Neuron (in vitro differentiated cells): ENCODE results near the gene BANF2.
"Not testable (repeated sequence)": the region's sequence is repeated elsewhere in the genome, so short reads cannot be mapped to it uniquely, and the experiment has no call there.

Source experiments
- H2AFZ ChIP-seq: one replicate; pipeline ENCODE4 v1.6.1; 2013; ENCODE audit warnings: low read depth, mild to moderate bottlenecking, inconsistent platforms, low read length, moderate library complexity
- H3K27me3 ChIP-seq: one replicate; pipeline ENCODE4 v1.6.1; 2013; ENCODE audit warnings: low read length; ENCODE audit not compliant: insufficient read depth
- H3K36me3 ChIP-seq: one replicate; pipeline ENCODE4 v1.6.1; 2013; ENCODE audit warnings: low read length; ENCODE audit not compliant: insufficient read depth
- H3K4me1 ChIP-seq: one replicate; pipeline ENCODE4 v1.6.1; 2013; ENCODE audit warnings: low read length; ENCODE audit not compliant: insufficient read depth
- H3K4me3 ChIP-seq: 2 replicates; pipeline ENCODE4 v1.5.1; 2013; ENCODE audit warnings: mild to moderate bottlenecking, low read length, moderate library complexity
- H3K9me3 ChIP-seq: one replicate; pipeline ENCODE4 v1.6.1; 2013; ENCODE audit warnings: low read length

BANF2 gene

GRCh38 chr20:17696287-17696686 lies 3.5 kb upstream of the BANF2 start:
- H3K4me1 ChIP-seq: no peaks in the 10 kb centered on the region
- peaks cover 11% of the 10 kb centered on the region for H3K27me3 ChIP-seq
- H3K36me3 ChIP-seq: no peaks in the 10 kb centered on the region
- H3K9me3 ChIP-seq: peaks cover 3% of the 10 kb centered on the region
- H2AFZ ChIP-seq: no peak overlapping the region
- H3K4me3 ChIP-seq: no peak overlapping the region

GRCh38 chr20:17697171-17697570 lies 2.6 kb upstream of the BANF2 start:
- Histone ChIP-seq H3K27me3 (peaks cover 19% of the 10 kb centered on the region), H3K4me3 (no peak overlapping the region), H3K9me3 (peaks cover 3% of the 10 kb centered on the region), H3K4me1 (no peaks in the 10 kb centered on the region), H2AFZ (no peak overlapping the region), H3K36me3 (no peaks in the 10 kb centered on the region)

DNA sequence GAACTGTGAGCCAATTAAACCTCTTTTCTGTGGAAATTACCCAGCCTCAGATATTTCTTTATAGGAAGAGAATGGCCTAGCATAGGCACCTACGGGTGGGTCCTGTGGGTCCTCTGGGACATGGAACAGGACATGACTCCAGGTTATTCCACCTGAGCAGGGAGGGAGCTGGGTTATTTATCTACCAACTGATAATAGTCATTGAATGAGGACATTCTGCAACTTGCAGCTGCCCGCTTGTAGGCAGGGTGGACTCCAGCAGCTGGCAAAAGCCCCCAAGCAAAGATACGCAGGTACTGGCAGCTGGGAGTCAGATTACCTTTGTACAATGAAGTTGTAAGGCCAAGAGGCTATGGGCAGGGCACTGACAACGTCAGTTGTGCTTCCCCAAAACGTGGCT lies 1.4 kb upstream of the BANF2 start:
- H3K36me3 ChIP-seq: no peaks in the 10 kb centered on the region
- H3K9me3 ChIP-seq: peaks cover 3% of the 10 kb centered on the region
- no peak overlapping the region for H2AFZ ChIP-seq
- H3K4me1 ChIP-seq: no peaks in the 10 kb centered on the region
- no peak overlapping the region for H3K4me3 ChIP-seq
- H3K27me3 ChIP-seq: peaks cover 19% of the 10 kb centered on the region

DNA sequence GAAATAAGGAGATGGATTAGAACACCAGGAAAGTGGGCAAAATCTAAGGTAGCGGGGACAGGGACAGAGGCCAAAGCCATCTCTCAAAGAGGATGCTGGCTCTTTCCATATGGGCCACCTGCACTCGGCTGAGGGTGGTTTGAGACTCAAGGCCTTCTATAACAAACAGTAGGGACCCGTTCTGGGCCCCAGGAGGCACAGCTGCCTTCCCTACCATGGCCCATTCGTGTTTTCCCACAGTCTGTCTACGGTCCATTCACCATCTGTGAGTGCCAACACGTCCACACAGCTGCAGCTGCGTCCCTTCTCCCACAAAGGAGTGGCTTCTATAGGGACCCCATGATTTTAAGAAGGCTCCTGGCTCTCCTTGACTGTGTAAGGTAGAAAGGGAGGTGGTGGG lies 871 bp downstream of the BANF2 start:
- H3K36me3 ChIP-seq: no peaks in the 10 kb centered on the region
- H3K4me3 ChIP-seq: no peak overlapping the region
- peaks cover 3% of the 10 kb centered on the region for H3K9me3 ChIP-seq
- H2AFZ ChIP-seq: no peak overlapping the region
- H3K4me1 ChIP-seq: no peaks in the 10 kb centered on the region
- H3K27me3 ChIP-seq: peaks cover 19% of the 10 kb centered on the region

DNA sequence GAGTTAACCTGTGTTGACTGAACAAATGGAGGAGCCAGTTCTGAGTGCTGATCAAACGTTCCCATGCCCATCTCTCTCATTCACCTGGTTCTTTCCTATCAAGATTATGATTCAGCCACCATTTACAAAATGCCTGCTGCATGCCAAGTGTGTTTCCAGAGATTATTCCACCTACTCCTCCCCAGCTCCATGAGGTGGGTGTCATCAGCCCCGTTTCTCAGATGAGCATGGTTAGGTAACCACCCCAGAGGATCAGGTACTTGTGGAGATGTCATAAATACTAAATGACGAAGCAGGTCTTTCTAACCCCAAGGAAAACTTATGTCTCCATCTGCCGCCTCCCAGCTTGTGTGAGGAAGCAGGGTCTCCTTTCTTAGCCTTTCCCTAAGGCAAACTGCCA lies 2.1 kb downstream of the BANF2 start:
- H3K9me3 ChIP-seq: no peaks in the 10 kb centered on the region
- peaks cover 19% of the 10 kb centered on the region for H3K27me3 ChIP-seq
- H3K4me3 ChIP-seq: no peak overlapping the region
- H3K4me1 ChIP-seq: no peaks in the 10 kb centered on the region
- no peaks in the 10 kb centered on the region for H3K36me3 ChIP-seq
- H2AFZ ChIP-seq: no peak overlapping the region

GRCh38 chr20:17704589-17705317 lies 5.0 kb downstream of the BANF2 start:
- Histone ChIP-seq H3K4me1 (no peaks in the 10 kb centered on the region), H3K36me3 (no peaks in the 10 kb centered on the region), H3K9me3 (no peaks in the 10 kb centered on the region), H3K4me3 (no peak overlapping the region), H2AFZ (no peak overlapping the region), H3K27me3 (peaks cover 15% of the 10 kb centered on the region)

DNA sequence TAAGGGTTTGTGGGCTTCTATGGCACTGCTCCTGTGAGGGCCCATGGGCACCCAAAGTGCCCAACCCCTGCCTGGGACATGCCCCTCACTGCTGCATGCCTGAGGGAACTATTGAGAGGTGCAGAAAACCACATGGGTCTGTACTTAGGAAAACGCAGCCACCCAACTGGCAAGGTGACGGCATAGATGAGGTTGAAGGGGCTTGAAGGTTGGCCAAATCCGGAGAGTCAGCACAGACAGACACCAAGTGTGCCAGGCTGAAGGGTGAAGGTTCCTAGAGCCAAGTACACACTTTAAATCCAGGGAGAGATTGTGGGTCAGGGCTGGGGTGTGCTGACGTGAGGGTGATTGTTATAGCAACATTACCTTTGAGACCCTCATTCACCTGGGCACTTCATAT lies 6.2 kb downstream of the BANF2 start:
- no peak overlapping the region for H3K4me3 ChIP-seq
- H3K36me3 ChIP-seq: no peaks in the 10 kb centered on the region
- peaks cover 12% of the 10 kb centered on the region for H3K27me3 ChIP-seq
- H3K9me3 ChIP-seq: no peaks in the 10 kb centered on the region
- H3K4me1 ChIP-seq: peaks cover 4% of the 10 kb centered on the region
- no peak overlapping the region for H2AFZ ChIP-seq

DNA sequence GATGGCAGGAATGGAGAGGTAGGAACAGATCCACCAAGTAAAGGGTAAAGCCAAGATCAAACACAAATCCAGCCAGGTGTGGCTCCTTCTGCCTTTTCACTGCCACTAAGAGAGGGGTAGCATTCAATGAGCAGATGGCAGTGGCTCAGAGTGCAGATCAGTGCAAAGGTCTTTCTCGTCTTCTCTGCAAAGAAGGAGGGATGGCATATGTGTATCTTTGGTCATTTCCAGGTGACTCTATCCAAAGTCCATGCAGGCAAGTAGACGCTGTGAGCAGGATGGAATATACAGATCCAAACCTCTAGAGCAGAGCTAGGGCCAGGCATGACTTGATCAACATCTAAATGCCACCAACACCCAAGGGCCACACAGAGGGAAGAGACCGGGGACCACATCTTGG lies 6.9 kb downstream of the BANF2 start:
- no peaks in the 10 kb centered on the region for H3K36me3 ChIP-seq
- H3K27me3 ChIP-seq: peaks cover 7% of the 10 kb centered on the region
- no peak overlapping the region for H2AFZ ChIP-seq
- H3K9me3 ChIP-seq: no peaks in the 10 kb centered on the region
- peaks cover 10% of the 10 kb centered on the region for H3K4me1 ChIP-seq
- no peak overlapping the region for H3K4me3 ChIP-seq

- not testable (repeated sequence) for H3K4me1 ChIP-seq, H2AFZ ChIP-seq, H3K9me3 ChIP-seq, H3K27me3 ChIP-seq, H3K36me3 ChIP-seq, H3K4me3 ChIP-seq
These were observed 8.2 kb downstream of the BANF2 start for GRCh38 chr20:17707951-17708350.

DNA sequence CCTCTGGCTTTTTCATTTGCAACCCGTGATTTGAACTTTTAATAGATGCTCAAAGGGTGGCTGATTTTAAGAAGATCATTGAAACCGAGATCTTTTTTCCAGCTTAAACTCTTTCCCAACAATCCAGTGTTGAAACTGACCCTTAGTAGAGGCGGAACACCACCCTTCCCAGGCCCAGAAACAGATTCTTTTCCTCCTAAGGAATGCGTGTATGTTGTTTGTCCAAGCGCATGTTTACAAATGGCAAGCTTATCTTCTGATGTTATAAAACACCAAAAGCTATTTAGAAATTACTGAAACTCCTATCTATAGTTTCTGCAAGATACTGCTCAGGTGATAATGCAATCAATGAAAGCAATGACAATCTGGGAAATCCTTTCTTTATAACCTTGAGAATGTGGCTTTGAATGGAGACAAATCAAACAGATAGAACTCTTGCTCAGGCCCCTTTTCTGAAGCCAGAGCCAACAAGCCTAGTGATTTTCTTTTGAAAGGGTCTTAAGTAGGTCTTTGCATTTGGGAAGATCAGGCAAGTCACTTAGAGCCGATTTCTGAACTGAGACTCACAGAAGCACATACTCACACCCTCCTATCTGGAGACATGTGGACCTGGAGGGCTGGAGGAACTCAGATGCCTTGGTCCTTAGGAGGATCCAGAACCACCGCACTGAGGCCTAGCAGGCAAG lies 9.1 kb downstream of the BANF2 start:
- Histone ChIP-seq H3K4me3 (no peak overlapping the region), H2AFZ (no peak overlapping the region), H3K9me3 (no peaks in the 10 kb centered on the region), H3K36me3 (no peaks in the 10 kb centered on the region), H3K4me1 (peaks cover 10% of the 10 kb centered on the region), H3K27me3 (peaks cover 9% of the 10 kb centered on the region)

GRCh38 chr20:17709361-17710293 lies 9.9 kb downstream of the BANF2 start:
- Histone ChIP-seq H3K27me3 (peaks cover 9% of the 10 kb centered on the region), H3K4me3 (no peak overlapping the region), H3K36me3 (no peaks in the 10 kb centered on the region), H2AFZ (no peak overlapping the region), H3K4me1 (peaks cover 10% of the 10 kb centered on the region), H3K9me3 (no peaks in the 10 kb centered on the region)

DNA sequence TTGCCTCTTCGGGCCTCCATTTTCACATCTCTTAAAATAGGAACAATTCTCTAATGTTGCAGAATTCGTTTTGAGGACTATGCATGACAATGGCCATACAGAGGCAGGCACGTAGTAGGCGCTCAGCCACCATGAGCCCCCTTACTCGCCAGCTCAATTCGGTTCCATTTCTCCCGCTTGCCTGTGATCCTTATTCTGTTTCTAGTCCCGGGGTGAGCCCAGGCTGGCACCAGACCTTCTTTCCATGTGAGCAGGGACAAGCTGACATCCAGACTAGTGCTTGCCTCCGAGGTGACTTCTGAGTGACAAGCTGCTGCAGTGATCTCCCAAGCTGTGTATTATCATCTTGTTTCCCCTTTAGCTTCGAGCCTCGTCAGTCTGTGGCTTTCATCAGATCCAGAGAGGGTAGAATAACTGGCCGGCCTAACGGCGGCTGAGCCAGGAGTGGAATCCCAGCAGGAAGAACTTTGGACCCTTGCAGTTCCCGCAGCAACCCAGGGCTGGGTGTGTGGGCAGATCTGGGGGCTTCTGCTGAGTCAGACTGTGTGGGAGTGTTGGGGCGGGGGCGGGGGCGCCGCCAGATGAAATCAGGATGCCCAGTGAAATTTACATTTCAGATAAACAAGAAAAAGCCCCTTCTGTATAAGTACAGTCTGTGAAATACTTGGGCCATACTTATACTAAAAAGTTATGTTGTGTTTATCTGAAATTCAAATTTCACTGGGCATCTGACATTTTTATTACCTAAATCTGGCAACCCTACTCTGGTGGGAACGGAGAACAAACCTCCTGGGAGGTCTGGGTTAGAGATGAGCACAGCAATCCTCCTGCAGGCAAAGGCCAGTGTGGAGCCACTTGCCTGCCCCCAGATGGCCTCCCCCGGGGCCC lies 10.9 kb downstream of the BANF2 start:
- no peak overlapping the region for H3K4me3 ChIP-seq
- peaks cover 9% of the 10 kb centered on the region for H3K27me3 ChIP-seq
- peak overlapping the region; percentile 20 for H2AFZ ChIP-seq
- H3K4me1 ChIP-seq: peaks cover 10% of the 10 kb centered on the region
- H3K36me3 ChIP-seq: no peaks in the 10 kb centered on the region
- H3K9me3 ChIP-seq: no peaks in the 10 kb centered on the region
